H9 (cell line): Measurements from ENCODE around the gene DLL4. TPM values are rescaled to one million over a fixed set of nuclear protein-coding genes. Genes with fewer than 3 reads are reported as not detected.
A peak's percentile ranks its signal among the peaks of the same experiment; 100 is the strongest.

Source experiments
- DNase-seq: peaks from one replicate; pipeline ENCODE4 v3.0.0-alpha.2; 2017
- H2AFZ ChIP-seq: one replicate; pipeline ENCODE4 v1.6.1; 2013; ENCODE audit warnings: mild to moderate bottlenecking, low read length, control low read depth, moderate library complexity
- H2AK5ac ChIP-seq: 2 replicates; pipeline ENCODE4 v1.6.1; 2013; ENCODE audit warnings: low read length, control low read depth, mixed read lengths; ENCODE audit not compliant: insufficient read length
- H2BK120ac ChIP-seq: one replicate; pipeline ENCODE4 v1.6.1; 2013; ENCODE audit warnings: low read depth, mild to moderate bottlenecking, low read length, control low read depth, inconsistent platforms; ENCODE audit not compliant: poor library complexity, severe bottlenecking
- H2BK12ac ChIP-seq: 2 replicates; pipeline ENCODE4 v1.6.1; 2013; ENCODE audit warnings: low read length, control low read depth, mixed read lengths, low read depth; ENCODE audit not compliant: insufficient read length
- H2BK15ac ChIP-seq: 2 replicates; pipeline ENCODE4 v1.6.1; 2013; ENCODE audit warnings: low read depth, low read length, control low read depth
- H2BK20ac ChIP-seq: one replicate; pipeline ENCODE4 v1.6.1; 2013; ENCODE audit warnings: low read depth, mild to moderate bottlenecking, low read length, control low read depth, inconsistent platforms; ENCODE audit not compliant: poor library complexity, severe bottlenecking
- H2BK5ac ChIP-seq: 2 replicates; pipeline ENCODE4 v1.6.1; 2013; ENCODE audit warnings: low read length, control low read depth, mixed read lengths; ENCODE audit not compliant: insufficient read length
- H3K14ac ChIP-seq: 2 replicates; pipeline ENCODE4 v1.6.1; 2013; ENCODE audit warnings: low read length, control low read depth; ENCODE audit not compliant: insufficient read depth
- H3K18ac ChIP-seq: 2 replicates; pipeline ENCODE4 v1.6.1; 2013; ENCODE audit warnings: low read depth, mild to moderate bottlenecking, mixed read lengths, low read length, control low read depth; ENCODE audit not compliant: insufficient read length
- H3K23ac ChIP-seq: 2 replicates; pipeline ENCODE4 v1.6.1; 2013; ENCODE audit warnings: low read length, control low read depth, mixed read lengths, low read depth; ENCODE audit not compliant: insufficient read length
- H3K23me2 ChIP-seq: 2 replicates; pipeline ENCODE4 v1.6.1; 2013; ENCODE audit warnings: low read depth, mild to moderate bottlenecking, mixed read lengths, low read length, control low read depth; ENCODE audit not compliant: insufficient read length, poor library complexity, severe bottlenecking
- H3K27ac ChIP-seq: 2 replicates; pipeline ENCODE4 v1.5.1; 2013; ENCODE audit warnings: low read length, control low read depth, mixed read lengths, low read depth; ENCODE audit not compliant: insufficient read length
- H3K27me3 ChIP-seq: 2 replicates; pipeline ENCODE4 v1.6.1; 2013; ENCODE audit warnings: low read length, control low read depth, inconsistent platforms; ENCODE audit not compliant: insufficient read depth
- H3K4ac ChIP-seq: 2 replicates; pipeline ENCODE4 v1.6.1; 2013; ENCODE audit warnings: low read depth, mild to moderate bottlenecking, control low read depth, inconsistent platforms, low read length, moderate library complexity
- H3K4me1 ChIP-seq: 2 replicates; pipeline ENCODE4 v1.6.1; 2013; ENCODE audit warnings: low read length, control low read depth, inconsistent platforms; ENCODE audit not compliant: insufficient read depth
- H3K4me2 ChIP-seq: 2 replicates; pipeline ENCODE4 v1.6.1; 2013; ENCODE audit warnings: low read length, control low read depth, mixed read lengths; ENCODE audit not compliant: insufficient read length, insufficient read depth
- H3K56ac ChIP-seq: 2 replicates; pipeline ENCODE4 v1.6.1; 2013; ENCODE audit warnings: low read depth, mild to moderate bottlenecking, mixed read lengths, low read length, control low read depth; ENCODE audit not compliant: insufficient read length
- H3K79me1 ChIP-seq: 2 replicates; pipeline ENCODE4 v1.6.1; 2013; ENCODE audit warnings: low read depth, mild to moderate bottlenecking, moderate library complexity, low read length, control low read depth, inconsistent platforms; ENCODE audit not compliant: insufficient read depth, poor library complexity, severe bottlenecking
- H3K79me2 ChIP-seq: 2 replicates; pipeline ENCODE4 v1.6.1; 2013; ENCODE audit warnings: low read length, control low read depth, inconsistent platforms; ENCODE audit not compliant: insufficient read depth
- H3K9ac ChIP-seq: 2 replicates; pipeline ENCODE4 v1.6.1; 2013; ENCODE audit warnings: low read length, control low read depth, mixed read lengths; ENCODE audit not compliant: insufficient read length; ENCODE audit errors: extremely low read depth
- H3K9me3 ChIP-seq: one replicate; pipeline ENCODE4 v1.6.1; 2013; ENCODE audit warnings: low read depth, low read length, inconsistent platforms; ENCODE audit not compliant: control insufficient read depth
- H3T11ph ChIP-seq: one replicate; pipeline ENCODE4 v1.6.1; 2013; ENCODE audit warnings: mild to moderate bottlenecking, low read length, control low read depth, inconsistent platforms
- H4K20me1 ChIP-seq: one replicate; pipeline ENCODE4 v1.6.1; 2013; ENCODE audit not compliant: control insufficient read depth, insufficient read length, insufficient read depth
- H4K5ac ChIP-seq: 2 replicates; pipeline ENCODE4 v1.6.1; 2013; ENCODE audit warnings: low read depth, mild to moderate bottlenecking, mixed read lengths, low read length, control low read depth; ENCODE audit not compliant: insufficient read length
- H4K8ac ChIP-seq: replicated peaks from 2 replicates; pipeline ENCODE4 v1.6.1; 2013; ENCODE audit warnings: low read length, control low read depth, mixed read lengths, low read depth; ENCODE audit not compliant: insufficient read length
- H4K91ac ChIP-seq: 2 replicates; pipeline ENCODE4 v1.6.1; 2013; ENCODE audit warnings: low read depth, mild to moderate bottlenecking, moderate library complexity, mixed read lengths, low read length, control low read depth; ENCODE audit not compliant: insufficient read length
- H3K27ac Mint-ChIP-seq, 3 experiments: 2 replicates in 2 of 3; 3 replicates in 1 of 3; pipeline ENCODE4 v1.8.0; 2020 to 2021; ENCODE audit warnings: mixed read lengths in 3 of 3, mild to moderate bottlenecking in 1 of 3, moderate library complexity in 1 of 3
- H3K27me3 Mint-ChIP-seq: 2 replicates; pipeline ENCODE4 v1.8.0; 2021; ENCODE audit warnings: low read depth, mild to moderate bottlenecking, moderate library complexity, mixed read lengths
- H3K36me3 Mint-ChIP-seq, 3 experiments: 2 replicates in 2 of 3; 3 replicates in 1 of 3; pipeline ENCODE4 v1.8.0; 2020 to 2021; ENCODE audit warnings: low read depth in 3 of 3, mixed read lengths in 3 of 3; ENCODE audit not compliant: insufficient read depth in 1 of 3
- H3K4me1 Mint-ChIP-seq, 2 experiments: 2 replicates each; pipeline ENCODE4 v1.8.0; 2020; ENCODE audit warnings: mixed read lengths in 2 of 2
- H3K4me3 Mint-ChIP-seq, 2 experiments: 2 replicates in 1 of 2; 3 replicates in 1 of 2; pipeline ENCODE4 v1.8.0; 2020 to 2021; ENCODE audit warnings: mild to moderate bottlenecking in 2 of 2, mixed read lengths in 2 of 2, moderate library complexity in 1 of 2
- H3K9me3 Mint-ChIP-seq, 2 experiments: 2 replicates in 1 of 2; 3 replicates in 1 of 2; pipeline ENCODE4 v1.8.0; 2020; ENCODE audit warnings: mild to moderate bottlenecking in 2 of 2, mixed read lengths in 2 of 2, moderate library complexity in 1 of 2
- CTCF ChIP-seq: fragments of 200-600 bp; sonication (generic); conservative IDR thresholded peaks from 3 replicates; pipeline ENCODE4 v1.8.0; 2021; ENCODE audit warnings: antibody characterized with exemption, mild to moderate bottlenecking
- WGBS: extraction: QIAGEN DNeasy Blood & Tissue Kit; methylation state at CpG from one replicate; pipeline ENCODE4 v1.1.7; 2013; ENCODE audit warnings: missing lambda C conversion rate, low lambda C conversion rate, mixed read lengths; ENCODE audit not compliant: insufficient read length; ENCODE audit errors: extremely low coverage; 5-methylcytosine and 5-hydroxymethylcytosine counted together
- total RNA-seq: library from RNA; stranded (reverse); gene quantifications from 2 replicates; pipeline ENCODE4 v1.2.1, GENCODE V29; 2021

The DLL4 gene
- total RNA-seq, 1 experiment from 2014 or later: 0.28 TPM

GRCh38 chr15:40976819-40977218 is 47.7 kb downstream of the DLL4 start:
- DNase-seq: no peak
- no peaks in the 10 kb centered on the region; the same call in 1 of the 2 replicates for H3K4me1 ChIP-seq
- H2AFZ ChIP-seq: no peak overlapping the region
- H3T11ph ChIP-seq: no peak overlapping the region
- H3K23me2 ChIP-seq: no peaks in the 10 kb centered on the region
- no peak overlapping the region for H3K14ac ChIP-seq
- H3K4me2 ChIP-seq: no peak overlapping the region
- H2BK12ac ChIP-seq: no peak overlapping the region
- no peak overlapping the region for H4K5ac ChIP-seq
- H3K27me3 ChIP-seq: no peaks in the 10 kb centered on the region
- no peaks in the 10 kb centered on the region for H3K79me1 ChIP-seq
- H3K27me3 Mint-ChIP-seq: no peaks in the 10 kb centered on the region
- H3K27ac ChIP-seq: no peak overlapping the region
- H3K9me3 Mint-ChIP-seq: no peaks in the 10 kb centered on the region
- no peaks in the 10 kb centered on the region for H4K20me1 ChIP-seq
- peaks cover 6 to 10% of the 10 kb centered on the region in 2 experiments for H3K4me1 Mint-ChIP-seq
- no peak for TF ChIP-seq CTCF
- peaks cover 19 to 62% (median 53%) of the 10 kb centered on the region in 3 experiments for H3K36me3 Mint-ChIP-seq
- no peak overlapping the region for H4K8ac ChIP-seq
- no peak overlapping the region for H2AK5ac ChIP-seq
- no peak overlapping the region for H4K91ac ChIP-seq
- no peak overlapping the region for H2BK20ac ChIP-seq
- H2BK15ac ChIP-seq: no peak overlapping the region
- H3K9ac ChIP-seq: no peak overlapping the region
- H3K27ac Mint-ChIP-seq: peak overlapping the region in 2 of 3 experiments; percentile 51 to 87; a peak in 3 of 7 replicates
- no peaks in the 10 kb centered on the region for H3K9me3 ChIP-seq
- no peak overlapping the region for H3K56ac ChIP-seq
- no peak overlapping the region for H3K4me3 Mint-ChIP-seq
- no peak overlapping the region for H3K4ac ChIP-seq
- no peak overlapping the region for H2BK5ac ChIP-seq
- no peaks in the 10 kb centered on the region for H3K79me2 ChIP-seq
- no peak overlapping the region for H3K23ac ChIP-seq
- no peak overlapping the region for H2BK120ac ChIP-seq
- H3K18ac ChIP-seq: no peak overlapping the region
- WGBS: no CpG with 5 or more reads among the region's 7 CpGs
